Ovary (tissue), 3 donors: Measurements from ENCODE around the gene KLHL24.

Experiments used
- EP300 ChIP-seq: sonication (generic); formaldehyde crosslinking; IDR thresholded peaks from one replicate; pipeline ENCODE4 v1.6.1; 2017; ENCODE audit warnings: antibody characterized with exemption
- POLR2A ChIP-seq: fragments of 450-650 bp; IDR thresholded peaks from one replicate; pipeline ENCODE4 v1.6.1; 2017; ENCODE audit warnings: antibody characterized with exemption, mild to moderate bottlenecking, moderate library complexity
- TF ChIP-seq, protein P1 (sequence below), 3 donors: fragments of 450-650 bp in 2 of 3; fragments of 200-600 bp in 1 of 3; IDR thresholded peaks; one replicate each; pipeline versions ENCODE4 v1.5.1 to v1.8.0; 2016 to 2022; ENCODE audit warnings: antibody characterized with exemption in 3 of 3, mild to moderate bottlenecking in 1 of 3
- donor health status: DM: no; HTN: no; CAD: no.

DNA sequence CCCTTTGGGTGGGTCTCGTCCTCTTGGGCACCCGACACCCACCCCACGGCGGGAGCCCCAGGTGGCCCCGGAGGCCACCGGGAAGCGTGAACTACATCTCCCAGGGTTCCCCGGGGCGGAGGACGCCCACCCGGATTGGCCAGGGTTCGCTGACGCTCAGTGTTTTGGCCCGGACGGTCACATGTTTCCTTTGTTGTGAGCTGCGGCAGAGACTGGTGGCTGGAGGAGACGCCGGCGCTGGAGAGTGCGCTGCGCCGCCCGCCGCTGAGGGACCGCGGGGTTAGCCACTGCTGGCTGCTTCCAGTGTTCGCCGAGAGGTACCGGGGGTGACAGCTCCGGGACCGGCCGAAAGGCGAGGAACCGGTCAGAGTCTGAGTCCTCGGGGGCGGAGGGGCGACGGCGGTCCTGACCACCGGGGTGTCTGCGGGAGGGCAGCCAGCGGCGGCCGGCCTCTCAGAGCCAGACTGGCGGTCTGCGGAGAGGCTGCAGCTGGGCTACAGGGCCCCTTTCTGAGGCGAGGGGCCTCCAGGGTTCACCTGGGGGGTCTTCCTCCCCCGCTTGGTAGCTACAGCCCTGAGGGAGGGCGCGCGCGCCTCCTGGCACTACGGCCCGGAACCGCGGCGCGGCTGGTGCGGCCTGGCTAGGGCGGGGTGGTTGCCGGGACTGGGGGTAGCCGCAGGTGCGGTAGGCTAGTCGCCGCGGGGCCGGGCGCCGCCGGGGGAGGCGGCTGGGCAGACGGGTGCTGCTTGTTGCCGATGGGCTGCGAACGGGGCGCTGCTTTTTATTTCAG is at the start of gene KLHL24:
- TF ChIP-seq, protein P1, sequence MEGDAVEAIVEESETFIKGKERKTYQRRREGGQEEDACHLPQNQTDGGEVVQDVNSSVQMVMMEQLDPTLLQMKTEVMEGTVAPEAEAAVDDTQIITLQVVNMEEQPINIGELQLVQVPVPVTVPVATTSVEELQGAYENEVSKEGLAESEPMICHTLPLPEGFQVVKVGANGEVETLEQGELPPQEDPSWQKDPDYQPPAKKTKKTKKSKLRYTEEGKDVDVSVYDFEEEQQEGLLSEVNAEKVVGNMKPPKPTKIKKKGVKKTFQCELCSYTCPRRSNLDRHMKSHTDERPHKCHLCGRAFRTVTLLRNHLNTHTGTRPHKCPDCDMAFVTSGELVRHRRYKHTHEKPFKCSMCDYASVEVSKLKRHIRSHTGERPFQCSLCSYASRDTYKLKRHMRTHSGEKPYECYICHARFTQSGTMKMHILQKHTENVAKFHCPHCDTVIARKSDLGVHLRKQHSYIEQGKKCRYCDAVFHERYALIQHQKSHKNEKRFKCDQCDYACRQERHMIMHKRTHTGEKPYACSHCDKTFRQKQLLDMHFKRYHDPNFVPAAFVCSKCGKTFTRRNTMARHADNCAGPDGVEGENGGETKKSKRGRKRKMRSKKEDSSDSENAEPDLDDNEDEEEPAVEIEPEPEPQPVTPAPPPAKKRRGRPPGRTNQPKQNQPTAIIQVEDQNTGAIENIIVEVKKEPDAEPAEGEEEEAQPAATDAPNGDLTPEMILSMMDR (IDR thresholded peaks at IDR 0.05), result peak in 1 of 3 donors; percentile 4
- TF ChIP-seq POLR2A (peak; percentile 95), EP300 (no peak)
